ENCODE data around the gene GAK. TPM values are rescaled to one million over a fixed set of nuclear protein-coding genes. Genes with fewer than 3 reads are reported as not detected.

Gene GAK
- total RNA-seq, 1 experiment from 2014 or later, result 117 TPM

DNA sequence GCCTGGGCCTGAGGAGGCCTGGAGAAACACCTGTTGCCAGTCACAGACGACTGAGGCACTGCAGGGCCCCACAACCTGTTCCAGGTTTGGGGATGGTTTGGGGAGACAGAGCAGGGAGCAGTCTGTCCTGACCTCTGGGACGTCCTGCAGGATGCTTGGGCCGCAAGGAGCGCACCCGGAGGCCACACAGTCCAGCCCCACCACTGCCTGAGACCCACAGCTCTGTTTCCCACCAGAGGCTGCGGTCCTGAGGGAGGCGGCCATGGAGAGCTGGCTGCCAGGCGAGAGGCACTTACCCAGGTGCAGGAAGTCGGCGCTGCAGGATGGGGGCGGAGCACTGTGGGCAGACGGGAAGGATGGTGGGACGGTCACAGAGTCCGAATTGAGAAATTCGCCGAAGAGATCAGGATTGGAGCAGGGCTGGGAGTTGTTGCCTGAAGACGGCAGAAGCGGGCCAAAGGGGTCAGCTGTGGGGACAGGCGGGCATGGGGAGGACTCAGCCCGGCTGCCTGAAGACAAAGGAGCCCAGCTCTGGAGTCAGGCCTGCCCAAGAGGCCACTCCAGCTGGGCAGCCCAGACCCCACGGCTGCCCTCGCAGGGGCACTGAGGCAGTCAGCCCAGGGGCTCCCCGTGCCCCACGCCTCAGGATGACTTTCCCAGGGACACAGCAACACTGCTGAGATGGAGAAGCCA, 65.9 kb downstream of the GAK start:
- H3K27me3 ChIP-seq (ENCODE audit: low read length), result no peaks in the 10 kb centered on the region
- no peak overlapping the region for H3K27ac ChIP-seq (ENCODE audit: low read length)

GRCh38 chr4:865572-865971, 66.5 kb downstream of the GAK start:
- no peaks in the 10 kb centered on the region for H3K27me3 ChIP-seq (ENCODE audit: low read length)
- ATAC-seq, result no peak
- ChIA-PET CTCF (no interaction called here), POLR2A (ENCODE audit: unreplicated experiment) (no interaction called here)
- intact Hi-C loops (cut with micrococcal nuclease), result no loop called here
- no peak overlapping the region for H2AFZ ChIP-seq (ENCODE audit: low read length)
- H4K20me1 ChIP-seq (ENCODE audit: low read length), result no peaks in the 10 kb centered on the region
- TF ChIP-seq, protein P1, sequence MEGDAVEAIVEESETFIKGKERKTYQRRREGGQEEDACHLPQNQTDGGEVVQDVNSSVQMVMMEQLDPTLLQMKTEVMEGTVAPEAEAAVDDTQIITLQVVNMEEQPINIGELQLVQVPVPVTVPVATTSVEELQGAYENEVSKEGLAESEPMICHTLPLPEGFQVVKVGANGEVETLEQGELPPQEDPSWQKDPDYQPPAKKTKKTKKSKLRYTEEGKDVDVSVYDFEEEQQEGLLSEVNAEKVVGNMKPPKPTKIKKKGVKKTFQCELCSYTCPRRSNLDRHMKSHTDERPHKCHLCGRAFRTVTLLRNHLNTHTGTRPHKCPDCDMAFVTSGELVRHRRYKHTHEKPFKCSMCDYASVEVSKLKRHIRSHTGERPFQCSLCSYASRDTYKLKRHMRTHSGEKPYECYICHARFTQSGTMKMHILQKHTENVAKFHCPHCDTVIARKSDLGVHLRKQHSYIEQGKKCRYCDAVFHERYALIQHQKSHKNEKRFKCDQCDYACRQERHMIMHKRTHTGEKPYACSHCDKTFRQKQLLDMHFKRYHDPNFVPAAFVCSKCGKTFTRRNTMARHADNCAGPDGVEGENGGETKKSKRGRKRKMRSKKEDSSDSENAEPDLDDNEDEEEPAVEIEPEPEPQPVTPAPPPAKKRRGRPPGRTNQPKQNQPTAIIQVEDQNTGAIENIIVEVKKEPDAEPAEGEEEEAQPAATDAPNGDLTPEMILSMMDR (conservative IDR thresholded peaks at IDR 0.05; ENCODE audit: low read depth, low read length), result no peak
- TF ChIP-seq EZH2phosphoT487 (IDR thresholded peaks at IDR 0.05; ENCODE audit: borderline replicate concordance, low read length), result no peak
- no peak for TF ChIP-seq EZH2 (IDR thresholded peaks at IDR 0.05; ENCODE audit: low read length, unreplicated experiment)
- no peaks in the 10 kb centered on the region for H3K9me2 ChIP-seq (replicated peaks; ENCODE audit: low read length)
- H3K36me3 ChIP-seq (ENCODE audit: low read depth, low read length), result no peaks in the 10 kb centered on the region
- no peak overlapping the region for H3K4me2 ChIP-seq (ENCODE audit: low read length)
- H3K27ac ChIP-seq (ENCODE audit: low read length), result no peak overlapping the region
- H3K4me3 ChIP-seq (ENCODE audit: low read length), result no peak overlapping the region
- H3K9me3 ChIP-seq (ENCODE audit: low read length), result no peaks in the 10 kb centered on the region
- BruUV-seq (replicated peaks), result no TSS peak
- no peaks in the 10 kb centered on the region for H3F3A ChIP-seq (ENCODE audit: low read length, unreplicated experiment)
- no peak overlapping the region for H3K9ac ChIP-seq (ENCODE audit: low read length)
- no peaks in the 10 kb centered on the region for H3K79me2 ChIP-seq (ENCODE audit: low read length)
- DNase-seq, result no peak
- no peaks in the 10 kb centered on the region for H3K4me1 ChIP-seq (ENCODE audit: insufficient read depth, low read length)

More for the DNA sequence above, 65.9 kb downstream of the GAK start:
- no peak overlapping the region for H3K4me2 ChIP-seq (ENCODE audit: low read length)
- no peaks in the 10 kb centered on the region for H3K36me3 ChIP-seq (ENCODE audit: low read depth, low read length)
- ChIA-PET CTCF (no interaction called here), POLR2A (ENCODE audit: unreplicated experiment) (no interaction called here)
- no peaks in the 10 kb centered on the region for H4K20me1 ChIP-seq (ENCODE audit: low read length)
- intact Hi-C loops (cut with micrococcal nuclease), result no loop called here
- H3K9ac ChIP-seq (ENCODE audit: low read length), result no peak overlapping the region
- DNase-seq (no peak), ATAC-seq (no peak)
- H3K4me1 ChIP-seq (ENCODE audit: insufficient read depth, low read length), result no peaks in the 10 kb centered on the region
- no peaks in the 10 kb centered on the region for H3K9me2 ChIP-seq (replicated peaks; ENCODE audit: low read length)
- no peaks in the 10 kb centered on the region for H3K79me2 ChIP-seq (ENCODE audit: low read length)
- TF ChIP-seq, protein P1 (conservative IDR thresholded peaks at IDR 0.05; ENCODE audit: low read depth, low read length), result no peak
- TF ChIP-seq EZH2 (IDR thresholded peaks at IDR 0.05; ENCODE audit: low read length, unreplicated experiment), result no peak
- no peak for TF ChIP-seq EZH2phosphoT487 (IDR thresholded peaks at IDR 0.05; ENCODE audit: borderline replicate concordance, low read length)
- no peak overlapping the region for H2AFZ ChIP-seq (ENCODE audit: low read length)
- no peaks in the 10 kb centered on the region for H3K9me3 ChIP-seq (ENCODE audit: low read length)
- no TSS peak for BruUV-seq (replicated peaks)
- H3K4me3 ChIP-seq (ENCODE audit: low read length), result no peak overlapping the region
- no peaks in the 10 kb centered on the region for H3F3A ChIP-seq (ENCODE audit: low read length, unreplicated experiment)

GRCh38 chr4:865121-865465, 67.0 kb downstream of the GAK start:
- H3K9me3 ChIP-seq (ENCODE audit: low read length), result no peaks in the 10 kb centered on the region
- ATAC-seq (no peak), DNase-seq (no peak)
- H3K4me3 ChIP-seq (ENCODE audit: low read length), result no peak overlapping the region
- TF ChIP-seq EZH2 (IDR thresholded peaks at IDR 0.05; ENCODE audit: low read length, unreplicated experiment), result no peak
- TF ChIP-seq EZH2phosphoT487 (IDR thresholded peaks at IDR 0.05; ENCODE audit: borderline replicate concordance, low read length), result no peak
- TF ChIP-seq, protein P1 (conservative IDR thresholded peaks at IDR 0.05; ENCODE audit: low read depth, low read length), result no peak
- ChIA-PET CTCF (no interaction called here), POLR2A (ENCODE audit: unreplicated experiment) (no interaction called here)
- BruUV-seq (replicated peaks), result no TSS peak
- no peak overlapping the region for H2AFZ ChIP-seq (ENCODE audit: low read length)
- no peaks in the 10 kb centered on the region for H3K79me2 ChIP-seq (ENCODE audit: low read length)
- no peaks in the 10 kb centered on the region for H3K4me1 ChIP-seq (ENCODE audit: insufficient read depth, low read length)
- H3K9me2 ChIP-seq (replicated peaks; ENCODE audit: low read length), result no peaks in the 10 kb centered on the region
- no peaks in the 10 kb centered on the region for H3K36me3 ChIP-seq (ENCODE audit: low read depth, low read length)
- no peaks in the 10 kb centered on the region for H4K20me1 ChIP-seq (ENCODE audit: low read length)
- no peaks in the 10 kb centered on the region for H3K27me3 ChIP-seq (ENCODE audit: low read length)
- no peaks in the 10 kb centered on the region for H3F3A ChIP-seq (ENCODE audit: low read length, unreplicated experiment)
- H3K9ac ChIP-seq (ENCODE audit: low read length), result no peak overlapping the region
- intact Hi-C loops (cut with micrococcal nuclease), result no loop called here
- H3K4me2 ChIP-seq (ENCODE audit: low read length), result no peak overlapping the region
- H3K27ac ChIP-seq (ENCODE audit: low read length), result no peak overlapping the region
